Fibroblast of skin of right quadriceps (primary cell): Measurements from ENCODE around the gene STX8.
"Not testable (repeated sequence)": the region's sequence is repeated elsewhere in the genome, so short reads cannot be mapped to it uniquely, and the experiment has no call there.

ENCODE experiments used
- DNase-seq: peaks from one replicate; pipeline ENCODE4 v3.0.0-alpha.2; 2013

The STX8 gene

DNA sequence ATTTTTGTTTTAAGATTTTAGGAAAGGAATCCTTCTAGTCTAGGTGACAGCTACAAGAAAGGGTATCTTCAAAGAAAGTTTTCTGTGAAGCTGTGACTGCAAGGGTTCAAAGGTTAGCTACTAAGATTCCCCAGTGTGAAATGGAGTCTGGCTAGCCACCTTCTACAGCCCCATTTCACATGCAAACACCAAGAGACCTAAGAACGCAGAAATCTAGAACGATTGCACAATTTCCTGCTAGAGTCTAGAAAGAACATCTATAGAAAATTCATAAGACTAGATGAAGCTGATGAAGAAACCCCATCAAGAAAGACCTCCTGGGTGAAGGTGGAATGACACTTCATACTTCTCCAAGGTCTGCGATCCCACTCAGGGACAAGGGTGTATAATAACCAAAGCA lies 77.1 kb downstream of the STX8 start:
- DNase-seq, result no peak

DNA sequence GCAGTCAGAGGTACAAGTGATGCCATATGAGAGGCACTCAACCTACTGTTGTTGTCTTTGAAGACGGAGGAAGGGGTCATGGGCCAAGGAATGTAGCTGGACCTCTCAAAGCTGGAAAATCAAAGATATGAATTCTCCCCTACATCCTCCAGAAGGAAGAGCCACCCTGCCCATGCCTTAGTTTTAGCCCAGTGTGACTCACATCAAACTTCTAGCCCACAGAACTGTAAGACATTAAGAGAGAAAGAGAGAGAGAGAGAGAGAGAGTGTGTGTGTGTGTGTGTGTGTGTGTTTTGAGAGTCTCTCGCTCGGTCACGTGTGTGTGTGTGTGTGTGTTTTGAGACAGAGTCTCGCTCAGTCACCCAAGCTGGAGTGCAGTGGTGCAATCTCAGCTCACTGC lies 87.1 kb downstream of the STX8 start:
- no peak for DNase-seq

DNA sequence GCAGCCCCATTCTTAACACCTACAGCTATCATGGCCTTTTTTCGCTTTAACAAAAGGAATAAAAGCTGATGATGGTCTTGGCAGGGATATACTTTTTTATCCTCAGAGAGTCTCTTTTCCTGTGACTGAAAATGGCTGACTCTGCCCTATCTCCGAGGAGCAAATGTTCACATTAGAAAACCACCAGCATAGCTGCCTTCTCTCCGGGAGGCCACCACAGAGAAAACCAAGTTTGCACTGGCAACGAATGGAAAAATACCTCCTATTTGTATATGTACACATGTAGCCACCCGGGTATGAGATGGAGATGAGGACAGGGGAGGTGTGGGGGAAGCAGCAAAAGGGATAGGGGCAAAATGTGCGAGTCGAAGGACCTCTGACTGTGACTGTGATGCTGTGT lies 88.2 kb downstream of the STX8 start:
- no peak for DNase-seq

DNA sequence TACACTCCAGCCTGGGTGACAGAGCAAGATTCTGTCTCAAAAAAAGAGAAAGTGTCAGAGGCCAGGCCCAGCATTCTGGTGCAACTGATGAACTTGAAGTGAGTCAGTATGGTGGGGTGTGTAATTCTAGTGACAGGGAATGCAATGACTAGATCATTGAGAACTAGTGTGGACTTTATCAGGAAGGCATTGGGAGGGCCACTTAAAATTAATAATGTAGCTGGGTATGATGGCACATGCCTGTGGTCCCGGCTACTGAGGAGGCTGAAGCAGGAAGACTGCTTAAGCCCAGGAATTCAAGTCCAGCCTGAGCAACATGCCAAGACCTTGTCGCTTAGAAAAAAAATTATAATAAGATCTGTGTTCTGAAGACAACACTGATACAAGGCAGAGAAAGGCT lies 90.8 kb downstream of the STX8 start:
- peak; percentile 33 for DNase-seq

- DNase-seq, result no peak
Measured at GRCh38 chr17:9479964-9480363, 95.7 kb downstream of the STX8 start.

DNA sequence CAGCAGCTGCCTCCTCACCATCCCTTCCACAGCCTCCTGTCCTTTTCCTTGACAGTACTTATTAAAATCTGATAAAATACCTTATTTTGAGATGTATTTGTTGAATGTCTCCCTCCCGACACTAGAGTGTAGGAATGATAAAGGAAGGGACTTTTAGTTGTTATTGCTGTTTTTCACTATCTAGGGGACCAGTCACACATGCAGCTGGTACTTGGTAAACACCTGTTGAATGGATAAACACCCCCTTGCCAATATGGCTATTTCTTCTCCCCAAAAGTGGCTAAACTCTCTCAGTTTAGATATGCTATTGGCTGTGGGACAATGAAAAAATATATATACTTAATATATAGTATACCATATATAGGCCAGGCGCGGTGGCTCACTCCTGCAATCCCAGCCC lies 96.7 kb downstream of the STX8 start:
- DNase-seq, result no peak

- no peak for DNase-seq
Measured at GRCh38 chr17:9475101-9475658, 100.4 kb downstream of the STX8 start.

DNA sequence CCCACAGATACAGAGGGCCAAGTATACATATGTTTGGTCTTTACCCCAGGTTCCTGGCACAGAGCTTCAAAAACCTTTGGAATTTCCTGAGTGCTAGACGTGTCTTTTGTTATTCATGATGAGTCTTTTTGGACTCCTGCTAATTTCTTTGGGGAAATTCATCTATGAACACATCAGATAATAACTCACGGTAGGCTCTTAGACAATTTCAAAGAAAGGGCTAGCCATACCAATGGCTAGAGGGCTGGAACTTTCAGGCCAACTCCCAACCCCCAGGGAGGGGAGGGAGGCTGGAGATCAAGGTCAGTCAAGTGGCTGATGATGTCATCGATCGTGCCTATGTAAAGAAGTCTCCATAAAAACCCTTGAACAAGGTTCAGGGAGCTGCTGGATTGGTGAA lies 101.9 kb downstream of the STX8 start:
- peak; percentile 75 for DNase-seq

- no peak for DNase-seq
Measured at GRCh38 chr17:9472541-9472940, 103.1 kb downstream of the STX8 start.

GRCh38 chr17:9472094-9472493 lies 103.5 kb downstream of the STX8 start:
- no peak for DNase-seq

- DNase-seq, result peak; percentile 27
Measured at GRCh38 chr17:9470171-9470570, 105.4 kb downstream of the STX8 start.

DNA sequence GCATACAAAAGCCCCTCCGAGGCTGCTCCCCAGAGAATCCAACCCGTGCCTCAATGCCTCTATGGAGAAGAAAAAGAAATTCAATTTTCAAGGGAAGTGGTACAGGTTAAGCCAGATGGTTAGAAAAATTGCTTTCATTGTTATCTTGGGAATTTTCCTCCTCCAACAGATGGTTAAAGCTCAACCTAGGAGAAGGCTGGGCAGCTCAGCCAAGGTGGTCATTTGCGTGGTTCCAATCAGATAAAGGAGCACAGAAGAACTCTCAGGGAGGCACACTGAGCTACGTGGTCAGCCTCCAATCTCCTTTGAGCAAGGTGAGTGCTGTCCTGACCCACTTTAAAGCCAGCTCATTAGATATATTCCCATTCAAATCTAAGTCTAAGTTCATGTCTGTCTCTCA lies 106.7 kb downstream of the STX8 start:
- no peak for DNase-seq

DNA sequence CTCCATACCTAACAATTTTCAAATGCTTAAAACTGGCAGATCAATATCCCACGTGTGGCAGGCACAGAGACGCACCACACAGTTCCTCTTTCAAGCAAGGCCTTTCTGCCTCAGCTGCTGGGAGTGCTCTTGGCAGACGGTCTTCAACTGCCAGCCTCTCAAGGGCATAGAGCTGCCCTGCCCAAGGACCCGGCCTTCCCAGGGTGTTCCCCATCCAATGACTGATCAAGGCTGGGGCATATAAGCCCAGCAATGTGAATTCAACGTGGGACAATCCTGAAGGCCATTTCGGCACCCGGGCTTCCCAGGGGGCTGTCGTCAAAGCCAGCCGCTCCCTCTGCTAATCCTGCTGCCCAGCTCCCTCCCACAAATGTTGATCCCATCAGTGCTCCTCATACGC lies 107.1 kb downstream of the STX8 start:
- no peak for DNase-seq

DNA sequence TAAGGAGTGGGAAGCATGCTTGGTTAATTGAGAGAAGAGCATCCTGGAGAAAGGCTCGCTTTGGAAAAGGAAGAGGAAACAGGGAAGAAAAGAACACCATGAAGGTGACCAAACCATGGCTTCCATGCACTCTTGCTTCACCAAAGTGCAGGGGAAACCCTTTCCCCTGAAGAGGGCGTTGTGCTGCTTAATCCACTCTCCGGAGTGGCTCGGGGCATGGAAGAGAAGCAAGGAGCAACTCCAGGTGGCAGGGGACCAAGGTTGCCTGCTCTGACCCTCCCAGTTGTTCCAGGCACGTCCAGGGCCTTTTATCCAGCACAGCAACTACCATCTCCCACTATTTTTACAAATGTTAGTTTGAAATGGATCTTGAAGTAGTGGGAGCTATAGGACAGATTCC lies 108.1 kb downstream of the STX8 start:
- no peak for DNase-seq

GRCh38 chr17:9465210-9465921 lies 110.3 kb downstream of the STX8 start:
- peak; percentile 87 for DNase-seq

DNA sequence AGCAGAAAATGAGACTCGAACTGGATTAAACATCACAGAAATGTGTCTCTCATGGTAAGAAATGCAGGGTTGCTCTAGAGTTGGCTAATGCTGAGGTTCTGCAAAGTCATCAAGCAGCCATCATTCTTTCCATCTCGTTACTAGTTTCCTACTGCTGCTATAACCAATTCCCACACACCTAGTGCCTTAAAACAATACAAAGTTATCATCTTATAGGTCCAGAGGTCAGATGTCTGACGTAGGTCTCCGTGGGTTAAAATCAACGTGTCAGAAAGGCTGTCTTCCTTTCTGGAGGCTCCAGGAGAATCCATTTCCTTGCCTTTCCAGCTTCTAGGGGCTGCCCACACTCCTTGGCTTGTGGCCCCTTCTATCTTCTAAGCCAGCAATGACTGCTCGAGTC lies 118.6 kb downstream of the STX8 start:
- DNase-seq, result no peak

- DNase-seq, result no peak
Measured at GRCh38 chr17:9456330-9456729, 119.3 kb downstream of the STX8 start.

- no peak for DNase-seq
Measured at GRCh38 chr17:9451934-9452333, 123.7 kb downstream of the STX8 start.

- not testable (repeated sequence) for DNase-seq
Measured at GRCh38 chr17:9447298-9447697, 128.3 kb downstream of the STX8 start.

- no peak for DNase-seq
Measured at GRCh38 chr17:9446528-9446927, 129.1 kb downstream of the STX8 start.

DNA sequence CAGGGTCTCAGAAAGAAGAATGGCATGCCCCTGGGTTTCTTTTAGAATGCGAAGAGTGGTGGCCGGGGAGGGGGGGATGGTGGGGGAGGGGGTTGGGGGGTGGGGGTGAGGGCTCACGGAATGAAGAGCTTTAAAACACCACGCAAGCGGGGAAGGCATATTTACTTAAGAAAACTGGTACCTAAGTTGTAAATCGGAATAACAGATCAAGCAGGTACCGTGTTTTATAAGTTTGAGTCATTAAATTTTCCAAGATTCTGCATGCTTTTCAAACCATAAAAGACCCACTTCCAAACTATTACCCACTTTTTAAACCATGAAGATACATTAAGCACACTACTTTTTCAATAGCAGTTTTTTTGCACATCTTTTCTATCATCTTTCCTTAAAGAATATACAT lies 130.2 kb downstream of the STX8 start:
- no peak for DNase-seq

GRCh38 chr17:9444687-9445086 lies 130.9 kb downstream of the STX8 start:
- DNase-seq, result no peak

GRCh38 chr17:9443811-9444210 lies 131.8 kb downstream of the STX8 start:
- no peak for DNase-seq

DNA sequence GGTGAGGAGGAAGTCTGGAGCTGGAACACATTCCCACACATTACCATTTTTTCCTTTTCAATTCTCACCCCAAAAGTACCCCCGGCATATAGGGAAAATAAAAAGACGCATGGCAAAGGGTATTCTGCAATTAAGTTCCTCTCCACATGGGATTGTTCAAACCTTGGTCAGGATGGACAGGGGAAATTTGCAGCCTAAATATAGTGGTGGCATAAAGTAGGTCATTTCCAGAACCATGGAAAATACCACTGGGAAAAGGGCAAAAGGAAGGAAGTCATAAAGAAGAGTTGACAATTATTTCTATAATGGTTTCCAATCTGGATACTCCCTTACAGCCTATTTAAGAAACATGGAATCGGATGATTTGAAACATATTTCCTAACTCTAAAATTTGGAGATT lies 135.8 kb downstream of the STX8 start:
- DNase-seq, result no peak

GRCh38 chr17:9436630-9437029 lies 139.0 kb downstream of the STX8 start:
- peak; percentile 23 for DNase-seq
